Skeletal muscle satellite cell (primary cell): ENCODE data around the gene SELENOO.

Experiments
- H3K27me3 ChIP-seq: 2 replicates; pipeline ENCODE4 v1.7.0; 2013; ENCODE audit warnings: low read length; ENCODE audit not compliant: control insufficient read depth, insufficient read depth
- H3K36me3 ChIP-seq: 2 replicates; pipeline ENCODE4 v1.7.0; 2013; ENCODE audit warnings: mild to moderate bottlenecking, control low read depth, low read length; ENCODE audit not compliant: insufficient read depth
- H3K4me1 ChIP-seq: 2 replicates; pipeline ENCODE4 v1.7.0; 2013; ENCODE audit warnings: low read length; ENCODE audit not compliant: control insufficient read depth, insufficient read depth
- H3K4me2 ChIP-seq: 2 replicates; pipeline ENCODE4 v1.7.0; 2013; ENCODE audit warnings: mild to moderate bottlenecking, low read length
- H3K4me3 ChIP-seq: 2 replicates; pipeline ENCODE4 v1.7.0; 2013; ENCODE audit warnings: low read length
- H3K9ac ChIP-seq: 2 replicates; pipeline ENCODE4 v1.7.0; 2013; ENCODE audit warnings: mild to moderate bottlenecking, low read depth, low read length, moderate library complexity
- H3K9me3 ChIP-seq: replicated peaks from 2 replicates; pipeline ENCODE4 v1.7.0; 2013; ENCODE audit warnings: mild to moderate bottlenecking, control low read depth, low read length

SELENOO gene

GRCh38 chr22:50218153-50218995, 17.6 kb downstream of the SELENOO start:
- Histone ChIP-seq H3K4me2 (no peak overlapping the region), H3K36me3 (peaks cover 78% of the 10 kb centered on the region), H3K9me3 (no peaks in the 10 kb centered on the region), H3K4me3 (no peak overlapping the region), H3K4me1 (peaks cover 3% of the 10 kb centered on the region), H3K9ac (no peak overlapping the region), H3K27me3 (no peaks in the 10 kb centered on the region)

GRCh38 chr22:50218996-50219727, 18.4 kb downstream of the SELENOO start:
- H3K36me3 ChIP-seq: peaks cover 83% of the 10 kb centered on the region
- no peak overlapping the region for H3K4me2 ChIP-seq
- H3K4me3 ChIP-seq: no peak overlapping the region
- no peaks in the 10 kb centered on the region for H3K27me3 ChIP-seq
- no peaks in the 10 kb centered on the region for H3K9me3 ChIP-seq
- H3K9ac ChIP-seq: no peak overlapping the region
- H3K4me1 ChIP-seq: peaks cover 3% of the 10 kb centered on the region

GRCh38 chr22:50219800-50220602, 19.2 kb downstream of the SELENOO start:
- Histone ChIP-seq H3K9ac (no peak overlapping the region), H3K4me2 (no peak overlapping the region), H3K4me3 (no peak overlapping the region), H3K4me1 (peaks cover 3% of the 10 kb centered on the region), H3K36me3 (peaks cover 84% of the 10 kb centered on the region), H3K9me3 (no peaks in the 10 kb centered on the region), H3K27me3 (no peaks in the 10 kb centered on the region)

GRCh38 chr22:50220603-50221409, 20.0 kb downstream of the SELENOO start:
- H3K4me3 ChIP-seq: no peak overlapping the region
- H3K9ac ChIP-seq: no peak overlapping the region
- H3K4me2 ChIP-seq: no peak overlapping the region
- H3K36me3 ChIP-seq: peaks cover 86% of the 10 kb centered on the region
- no peaks in the 10 kb centered on the region for H3K27me3 ChIP-seq
- peaks cover 3% of the 10 kb centered on the region for H3K4me1 ChIP-seq
- no peaks in the 10 kb centered on the region for H3K9me3 ChIP-seq

GRCh38 chr22:50221410-50222300, 20.8 kb downstream of the SELENOO start:
- H3K36me3 ChIP-seq: peaks cover 81% of the 10 kb centered on the region

GRCh38 chr22:50222508-50222907, 21.7 kb downstream of the SELENOO start:
- no peak overlapping the region for H3K9ac ChIP-seq
- peaks cover 3% of the 10 kb centered on the region for H3K4me1 ChIP-seq
- H3K4me3 ChIP-seq: no peak overlapping the region
- no peaks in the 10 kb centered on the region for H3K9me3 ChIP-seq
- no peaks in the 10 kb centered on the region for H3K27me3 ChIP-seq
- no peak overlapping the region for H3K4me2 ChIP-seq
- H3K36me3 ChIP-seq: peaks cover 77% of the 10 kb centered on the region

More at GRCh38 chr22:50221410-50222300, 20.8 kb downstream of the SELENOO start:
- H3K4me1 ChIP-seq: peaks cover 3% of the 10 kb centered on the region
- no peaks in the 10 kb centered on the region for H3K9me3 ChIP-seq
- no peak overlapping the region for H3K4me3 ChIP-seq
- no peaks in the 10 kb centered on the region for H3K27me3 ChIP-seq
- no peak overlapping the region for H3K4me2 ChIP-seq
- no peak overlapping the region for H3K9ac ChIP-seq

- no peak overlapping the region for H3K4me3 ChIP-seq
- H3K36me3 ChIP-seq: peaks cover 65% of the 10 kb centered on the region
- H3K9ac ChIP-seq: no peak overlapping the region
- no peaks in the 10 kb centered on the region for H3K9me3 ChIP-seq
- H3K4me1 ChIP-seq: peaks cover 3% of the 10 kb centered on the region
- no peak overlapping the region for H3K4me2 ChIP-seq
- no peaks in the 10 kb centered on the region for H3K27me3 ChIP-seq
These were observed 23.3 kb downstream of the SELENOO start for GRCh38 chr22:50224071-50224470.

GRCh38 chr22:50225200-50225969, 24.6 kb downstream of the SELENOO start:
- Histone ChIP-seq H3K4me1 (no peaks in the 10 kb centered on the region), H3K27me3 (no peaks in the 10 kb centered on the region), H3K9ac (no peak overlapping the region), H3K4me3 (no peak overlapping the region), H3K4me2 (no peak overlapping the region), H3K9me3 (no peaks in the 10 kb centered on the region), H3K36me3 (peaks cover 59% of the 10 kb centered on the region)

GRCh38 chr22:50226063-50226874, 25.5 kb downstream of the SELENOO start:
- Histone ChIP-seq H3K36me3 (peaks cover 50% of the 10 kb centered on the region), H3K4me2 (no peak overlapping the region), H3K4me3 (no peak overlapping the region), H3K4me1 (no peaks in the 10 kb centered on the region), H3K27me3 (no peaks in the 10 kb centered on the region), H3K9ac (no peak overlapping the region), H3K9me3 (no peaks in the 10 kb centered on the region)
